GM21619 (cell line): ENCODE data around the gene NOL4.
"Not testable (repeated sequence)": the region's sequence is repeated elsewhere in the genome, so short reads cannot be mapped to it uniquely, and the experiment has no call there.

Experiments
- ATAC-seq: cut with Tn5 transposase; IDR thresholded peaks from one replicate; pipeline ENCODE4 v1.9.1; 2021; ENCODE audit not compliant: unreplicated experiment

Gene NOL4

GRCh38 chr18:34224423-34225217, at the start of gene NOL4:
Gene NOL4 (minus strand): TSS chr18:34224913. CDS start chr18:34223253, 1,660 bp downstream.
- no peak for ATAC-seq

GRCh38 chr18:34266029-34266428, 41.3 kb upstream of the NOL4 start:
- ATAC-seq = not testable (repeated sequence)

- ATAC-seq = peak; percentile 76
Measured at GRCh38 chr18:34261865-34262780, 37.4 kb upstream of the NOL4 start.

GRCh38 chr18:34258176-34258575, 33.5 kb upstream of the NOL4 start:
- ATAC-seq = no peak

- ATAC-seq = no peak
Measured at GRCh38 chr18:34251919-34252318, 27.2 kb upstream of the NOL4 start.

- ATAC-seq = no peak
Measured at GRCh38 chr18:34248727-34249126, 24.0 kb upstream of the NOL4 start.

GRCh38 chr18:34242739-34243138, 18.0 kb upstream of the NOL4 start:
- ATAC-seq = no peak

- ATAC-seq = not testable (repeated sequence)
Measured at GRCh38 chr18:34233781-34234388, 9.2 kb upstream of the NOL4 start.

- no peak for ATAC-seq
Measured at GRCh38 chr18:34225218-34225553, 473 bp upstream of the NOL4 start.

GRCh38 chr18:34223893-34224422, 755 bp downstream of the NOL4 start:
- ATAC-seq = no peak

GRCh38 chr18:34223164-34223892, 1.4 kb downstream of the NOL4 start:
- ATAC-seq = no peak

GRCh38 chr18:34222307-34223163, 2.2 kb downstream of the NOL4 start:
- no peak for ATAC-seq

- ATAC-seq = no peak
Measured at GRCh38 chr18:34221971-34222306, 2.8 kb downstream of the NOL4 start.

- no peak for ATAC-seq
Measured at GRCh38 chr18:34220081-34220815, 4.5 kb downstream of the NOL4 start.

GRCh38 chr18:34219651-34220050, 5.1 kb downstream of the NOL4 start:
- no peak for ATAC-seq

- ATAC-seq = no peak
Measured at GRCh38 chr18:34212511-34212910, 12.2 kb downstream of the NOL4 start.

GRCh38 chr18:34207344-34207851, 17.3 kb downstream of the NOL4 start:
- no peak for ATAC-seq

GRCh38 chr18:34203866-34204265, 20.8 kb downstream of the NOL4 start:
- ATAC-seq = no peak

GRCh38 chr18:34196256-34196655, 28.5 kb downstream of the NOL4 start:
- no peak for ATAC-seq
